ENCODE results near the gene OR6B3. TPM values are rescaled to one million over a fixed set of nuclear protein-coding genes. Genes with fewer than 3 reads are reported as not detected.
"Not testable (repeated sequence)": the region's sequence is repeated elsewhere in the genome, so short reads cannot be mapped to it uniquely, and the experiment has no call there.

OR6B3 gene
- total RNA-seq, 1 experiment from 2014 or later = not detected

DNA sequence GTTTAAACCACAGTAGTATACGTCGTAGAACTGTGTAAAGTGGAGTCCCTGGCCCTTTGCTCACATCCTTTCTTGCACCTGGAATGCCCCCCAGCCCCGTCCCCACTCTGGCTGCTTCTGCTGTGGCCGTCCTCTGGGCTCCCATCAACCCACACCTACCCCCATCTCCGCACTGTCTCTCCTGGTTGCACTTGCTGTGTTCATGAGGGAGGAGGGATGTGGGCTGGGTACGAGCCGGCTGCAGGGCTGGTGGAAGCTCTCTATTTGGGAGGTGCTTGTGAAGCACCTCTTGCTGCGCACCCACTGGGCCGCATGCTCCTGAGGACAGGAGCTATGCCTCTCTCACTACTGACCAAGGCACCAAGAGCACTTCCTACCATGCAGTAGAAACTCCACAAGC is 5.1 kb downstream of the OR6B3 start:
- no peaks in the 10 kb centered on the region for H3K9me3 ChIP-seq (ENCODE audit: control insufficient read depth, insufficient read depth, low read depth, low read length)
- ChIA-PET POLR2A (no interaction called here), CTCF (no interaction called here)
- H3K27ac ChIP-seq (ENCODE audit: low read length) = no peak overlapping the region
- BruUV-seq (replicated peaks) = no TSS peak
- intact Hi-C loops (cut with micrococcal nuclease; ENCODE audit: unreplicated experiment) = no loop called here
- TF ChIP-seq POLR2AphosphoS5 (IDR thresholded peaks at IDR 0.05; ENCODE audit: low read depth, low read length) = no peak
- TF ChIP-seq TCF7L2 (IDR thresholded peaks at IDR 0.05; ENCODE audit: low read depth, low read length) = no peak
- TF ChIP-seq, protein P1, sequence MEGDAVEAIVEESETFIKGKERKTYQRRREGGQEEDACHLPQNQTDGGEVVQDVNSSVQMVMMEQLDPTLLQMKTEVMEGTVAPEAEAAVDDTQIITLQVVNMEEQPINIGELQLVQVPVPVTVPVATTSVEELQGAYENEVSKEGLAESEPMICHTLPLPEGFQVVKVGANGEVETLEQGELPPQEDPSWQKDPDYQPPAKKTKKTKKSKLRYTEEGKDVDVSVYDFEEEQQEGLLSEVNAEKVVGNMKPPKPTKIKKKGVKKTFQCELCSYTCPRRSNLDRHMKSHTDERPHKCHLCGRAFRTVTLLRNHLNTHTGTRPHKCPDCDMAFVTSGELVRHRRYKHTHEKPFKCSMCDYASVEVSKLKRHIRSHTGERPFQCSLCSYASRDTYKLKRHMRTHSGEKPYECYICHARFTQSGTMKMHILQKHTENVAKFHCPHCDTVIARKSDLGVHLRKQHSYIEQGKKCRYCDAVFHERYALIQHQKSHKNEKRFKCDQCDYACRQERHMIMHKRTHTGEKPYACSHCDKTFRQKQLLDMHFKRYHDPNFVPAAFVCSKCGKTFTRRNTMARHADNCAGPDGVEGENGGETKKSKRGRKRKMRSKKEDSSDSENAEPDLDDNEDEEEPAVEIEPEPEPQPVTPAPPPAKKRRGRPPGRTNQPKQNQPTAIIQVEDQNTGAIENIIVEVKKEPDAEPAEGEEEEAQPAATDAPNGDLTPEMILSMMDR (IDR thresholded peaks at IDR 0.05) = no peak
- TF ChIP-seq SIN3A (IDR thresholded peaks at IDR 0.05; ENCODE audit: borderline replicate concordance, insufficient read depth, low read depth, low read length) = no peak
- TF ChIP-seq, protein P2, sequence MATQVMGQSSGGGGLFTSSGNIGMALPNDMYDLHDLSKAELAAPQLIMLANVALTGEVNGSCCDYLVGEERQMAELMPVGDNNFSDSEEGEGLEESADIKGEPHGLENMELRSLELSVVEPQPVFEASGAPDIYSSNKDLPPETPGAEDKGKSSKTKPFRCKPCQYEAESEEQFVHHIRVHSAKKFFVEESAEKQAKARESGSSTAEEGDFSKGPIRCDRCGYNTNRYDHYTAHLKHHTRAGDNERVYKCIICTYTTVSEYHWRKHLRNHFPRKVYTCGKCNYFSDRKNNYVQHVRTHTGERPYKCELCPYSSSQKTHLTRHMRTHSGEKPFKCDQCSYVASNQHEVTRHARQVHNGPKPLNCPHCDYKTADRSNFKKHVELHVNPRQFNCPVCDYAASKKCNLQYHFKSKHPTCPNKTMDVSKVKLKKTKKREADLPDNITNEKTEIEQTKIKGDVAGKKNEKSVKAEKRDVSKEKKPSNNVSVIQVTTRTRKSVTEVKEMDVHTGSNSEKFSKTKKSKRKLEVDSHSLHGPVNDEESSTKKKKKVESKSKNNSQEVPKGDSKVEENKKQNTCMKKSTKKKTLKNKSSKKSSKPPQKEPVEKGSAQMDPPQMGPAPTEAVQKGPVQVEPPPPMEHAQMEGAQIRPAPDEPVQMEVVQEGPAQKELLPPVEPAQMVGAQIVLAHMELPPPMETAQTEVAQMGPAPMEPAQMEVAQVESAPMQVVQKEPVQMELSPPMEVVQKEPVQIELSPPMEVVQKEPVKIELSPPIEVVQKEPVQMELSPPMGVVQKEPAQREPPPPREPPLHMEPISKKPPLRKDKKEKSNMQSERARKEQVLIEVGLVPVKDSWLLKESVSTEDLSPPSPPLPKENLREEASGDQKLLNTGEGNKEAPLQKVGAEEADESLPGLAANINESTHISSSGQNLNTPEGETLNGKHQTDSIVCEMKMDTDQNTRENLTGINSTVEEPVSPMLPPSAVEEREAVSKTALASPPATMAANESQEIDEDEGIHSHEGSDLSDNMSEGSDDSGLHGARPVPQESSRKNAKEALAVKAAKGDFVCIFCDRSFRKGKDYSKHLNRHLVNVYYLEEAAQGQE (IDR thresholded peaks at IDR 0.05; ENCODE audit: insufficient read depth in 1 of 2, low read depth in 2 of 2, low read length in 1 of 2) = no peak
- DNase-seq (ENCODE audit: low read depth, low spot score) (no peak), ATAC-seq (no peak)
- in situ Hi-C loops (cut with HindIII; ENCODE audit: low pct_unique_long_range_greater_than_20kb, low sequenced_read_pairs) = no loop called here
- H3K27me3 ChIP-seq (ENCODE audit: control insufficient read depth, insufficient read depth, low read length) = peaks cover 33% of the 10 kb centered on the region
- no peak overlapping the region for H3K4me3 ChIP-seq (ENCODE audit: low read depth in 2 of 2, low read length in 2 of 2)
- no peaks in the 10 kb centered on the region for H3K4me1 ChIP-seq (ENCODE audit: control insufficient read depth, insufficient read depth, low read length)
- no peaks in the 10 kb centered on the region for H3K36me3 ChIP-seq (ENCODE audit: control insufficient read depth, insufficient read depth, low read length)

DNA sequence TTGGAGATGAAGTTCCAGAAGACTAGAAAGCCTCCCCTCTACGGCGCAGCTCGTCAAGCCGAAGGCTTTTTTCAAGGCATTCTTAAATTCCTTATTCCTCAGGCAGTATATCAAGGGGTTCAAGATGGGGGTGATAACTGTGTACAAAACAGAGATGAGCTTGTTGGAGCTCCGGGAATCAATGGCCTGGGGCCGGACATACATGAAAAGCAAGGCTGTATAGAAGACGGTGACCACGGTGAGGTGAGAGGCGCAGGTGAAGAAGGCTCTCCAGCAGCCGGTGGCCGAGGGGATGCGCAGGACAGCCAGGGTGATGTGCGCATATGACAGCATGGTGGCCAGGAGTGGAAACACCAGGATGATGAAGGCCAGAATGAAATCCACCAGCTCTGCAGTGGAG is 8.2 kb downstream of the OR6B3 start:
- Histone ChIP-seq H3K27me3 (ENCODE audit: control insufficient read depth, insufficient read depth, low read length) (peaks cover 19% of the 10 kb centered on the region), H3K4me3 (ENCODE audit: low read depth in 2 of 2, low read length in 2 of 2) (no peak overlapping the region), H3K36me3 (ENCODE audit: control insufficient read depth, insufficient read depth, low read length) (no peaks in the 10 kb centered on the region), H3K27ac (ENCODE audit: low read length) (no peak overlapping the region), H3K4me1 (ENCODE audit: control insufficient read depth, insufficient read depth, low read length) (no peaks in the 10 kb centered on the region), H3K9me3 (ENCODE audit: control insufficient read depth, insufficient read depth, low read depth, low read length) (no peaks in the 10 kb centered on the region)
- DNase-seq (ENCODE audit: low read depth, low spot score) (no peak), ATAC-seq (no peak)
- intact Hi-C loops (cut with micrococcal nuclease; ENCODE audit: unreplicated experiment) (no loop called here), in situ Hi-C loops (cut with HindIII; ENCODE audit: low pct_unique_long_range_greater_than_20kb, low sequenced_read_pairs) (no loop called here)
- no peak for TF ChIP-seq POLR2AphosphoS5 (IDR thresholded peaks at IDR 0.05; ENCODE audit: low read depth, low read length)
- TF ChIP-seq, protein P1 (IDR thresholded peaks at IDR 0.05) = no peak
- no peak for TF ChIP-seq SIN3A (IDR thresholded peaks at IDR 0.05; ENCODE audit: borderline replicate concordance, insufficient read depth, low read depth, low read length)
- TF ChIP-seq, protein P2 (IDR thresholded peaks at IDR 0.05; ENCODE audit: insufficient read depth in 1 of 2, low read depth in 2 of 2, low read length in 1 of 2) = no peak
- no peak for TF ChIP-seq TCF7L2 (IDR thresholded peaks at IDR 0.05; ENCODE audit: low read depth, low read length)
- no TSS peak for BruUV-seq (replicated peaks)
- ChIA-PET CTCF (no interaction called here), POLR2A (no interaction called here)

DNA sequence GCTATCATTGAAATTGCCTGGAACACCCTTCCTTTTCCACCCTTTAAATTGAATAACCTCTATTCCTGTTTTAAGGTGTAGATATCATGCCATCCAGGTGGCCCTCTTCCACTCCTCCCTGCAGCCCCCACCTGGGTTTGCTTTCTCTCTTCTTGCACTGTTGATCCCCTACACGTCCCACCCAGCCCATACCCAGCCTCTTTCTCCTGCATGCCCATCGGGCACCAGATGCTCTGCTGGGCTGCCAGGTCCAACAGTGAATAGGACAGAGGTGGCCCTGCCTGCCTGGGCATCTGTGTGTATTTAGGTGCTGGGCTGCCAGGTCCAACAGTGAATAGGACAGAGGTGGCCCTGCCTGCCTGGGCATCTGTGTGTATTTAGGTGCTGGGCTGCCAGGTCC is 9.2 kb downstream of the OR6B3 start:
- H3K9me3 ChIP-seq (ENCODE audit: control insufficient read depth, insufficient read depth, low read depth, low read length); H3K27ac ChIP-seq (ENCODE audit: low read length); in situ Hi-C loops (cut with HindIII; ENCODE audit: low pct_unique_long_range_greater_than_20kb, low sequenced_read_pairs); intact Hi-C loops (cut with micrococcal nuclease; ENCODE audit: unreplicated experiment); BruUV-seq (replicated peaks); H3K36me3 ChIP-seq (ENCODE audit: control insufficient read depth, insufficient read depth, low read length); CTCF ChIA-PET; H3K4me3 ChIP-seq (ENCODE audit: low read depth in 2 of 2, low read length in 2 of 2); H3K4me1 ChIP-seq (ENCODE audit: control insufficient read depth, insufficient read depth, low read length); DNase-seq (ENCODE audit: low read depth, low spot score); POLR2A ChIA-PET; ATAC-seq: not testable (repeated sequence)
- H3K27me3 ChIP-seq (ENCODE audit: control insufficient read depth, insufficient read depth, low read length) = peaks cover 12% of the 10 kb centered on the region

Data from Panc1 (cell line).